Measurements from ENCODE around the gene PPP1R1B.

- no peak for TF ChIP-seq EZH2 (IDR thresholded peaks at IDR 0.05; ENCODE audit: borderline replicate concordance, low read depth, low read length, poor library complexity, severe bottlenecking)
- no peak for TF ChIP-seq CTCF (conservative IDR thresholded peaks at IDR 0.05; ENCODE audit: low read depth, low read length)
Measured at GRCh38 chr17:39618246-39618913, 8.4 kb upstream of the PPP1R1B start.
